Measurements from ENCODE around the gene ABCC1.

Gene ABCC1

DNA sequence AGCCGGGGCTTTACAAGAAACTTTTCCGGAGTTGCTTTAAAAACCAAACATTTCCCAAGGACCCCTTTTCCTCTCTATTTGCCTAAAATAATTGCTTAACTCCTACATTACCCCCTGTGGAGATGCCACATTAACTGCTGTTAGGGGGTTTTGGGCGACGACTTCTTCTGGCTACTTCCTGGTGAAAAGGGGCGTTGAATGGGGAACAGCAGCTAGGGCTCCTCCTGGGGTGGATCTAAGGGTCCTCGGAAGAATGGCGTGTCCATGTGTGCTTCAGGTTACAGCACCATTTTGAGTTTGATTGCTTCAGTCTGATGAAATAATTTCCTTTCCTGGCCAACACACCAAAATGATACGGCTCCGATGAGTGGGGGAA lies 22.0 kb downstream of the ABCC1 start:
- no peaks in the 10 kb centered on the region for H3K9me3 ChIP-seq (ENCODE audit: insufficient read depth, low read depth, low read length)
- no peaks in the 10 kb centered on the region for H3K27me3 ChIP-seq (ENCODE audit: insufficient read depth, low read length, poor library complexity, severe bottlenecking)
- no peak overlapping the region for H3K4me3 ChIP-seq (ENCODE audit: low read length, poor library complexity, severe bottlenecking)
- TF ChIP-seq, protein P1, sequence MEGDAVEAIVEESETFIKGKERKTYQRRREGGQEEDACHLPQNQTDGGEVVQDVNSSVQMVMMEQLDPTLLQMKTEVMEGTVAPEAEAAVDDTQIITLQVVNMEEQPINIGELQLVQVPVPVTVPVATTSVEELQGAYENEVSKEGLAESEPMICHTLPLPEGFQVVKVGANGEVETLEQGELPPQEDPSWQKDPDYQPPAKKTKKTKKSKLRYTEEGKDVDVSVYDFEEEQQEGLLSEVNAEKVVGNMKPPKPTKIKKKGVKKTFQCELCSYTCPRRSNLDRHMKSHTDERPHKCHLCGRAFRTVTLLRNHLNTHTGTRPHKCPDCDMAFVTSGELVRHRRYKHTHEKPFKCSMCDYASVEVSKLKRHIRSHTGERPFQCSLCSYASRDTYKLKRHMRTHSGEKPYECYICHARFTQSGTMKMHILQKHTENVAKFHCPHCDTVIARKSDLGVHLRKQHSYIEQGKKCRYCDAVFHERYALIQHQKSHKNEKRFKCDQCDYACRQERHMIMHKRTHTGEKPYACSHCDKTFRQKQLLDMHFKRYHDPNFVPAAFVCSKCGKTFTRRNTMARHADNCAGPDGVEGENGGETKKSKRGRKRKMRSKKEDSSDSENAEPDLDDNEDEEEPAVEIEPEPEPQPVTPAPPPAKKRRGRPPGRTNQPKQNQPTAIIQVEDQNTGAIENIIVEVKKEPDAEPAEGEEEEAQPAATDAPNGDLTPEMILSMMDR (conservative IDR thresholded peaks at IDR 0.05; ENCODE audit: low read length): no peak
- no peak for TF ChIP-seq EZH2phosphoT487 (IDR thresholded peaks at IDR 0.05; ENCODE audit: borderline replicate concordance)
- H3K4me1 ChIP-seq (ENCODE audit: insufficient read depth, low read length, poor library complexity, severe bottlenecking): no peaks in the 10 kb centered on the region
- peaks cover 95% of the 10 kb centered on the region for H3K79me2 ChIP-seq (ENCODE audit: insufficient read depth, low read length)
- H3K9me2 ChIP-seq (replicated peaks; ENCODE audit: low read depth, low read length): no peaks in the 10 kb centered on the region
- H3K4me2 ChIP-seq (ENCODE audit: low read depth, low read length, poor library complexity, severe bottlenecking): no peak overlapping the region
- H2AFZ ChIP-seq (ENCODE audit: low read length): no peak overlapping the region
- peaks cover 17% of the 10 kb centered on the region for H3K36me3 ChIP-seq (ENCODE audit: insufficient read depth, low read length)
- no peak overlapping the region for H3K9ac ChIP-seq (ENCODE audit: low read depth, low read length, poor library complexity, severe bottlenecking)
- no peaks in the 10 kb centered on the region for H3F3A ChIP-seq (ENCODE audit: low read depth)
- peaks cover 7% of the 10 kb centered on the region for H4K20me1 ChIP-seq (ENCODE audit: insufficient read depth, low read length, poor library complexity, severe bottlenecking)

- no peaks in the 10 kb centered on the region for H3K9me2 ChIP-seq (replicated peaks; ENCODE audit: low read depth, low read length)
- TF ChIP-seq, protein P1 (conservative IDR thresholded peaks at IDR 0.05; ENCODE audit: low read length): no peak
- TF ChIP-seq EZH2phosphoT487 (IDR thresholded peaks at IDR 0.05; ENCODE audit: borderline replicate concordance): no peak
- H4K20me1 ChIP-seq (ENCODE audit: insufficient read depth, low read length, poor library complexity, severe bottlenecking): peaks cover 9% of the 10 kb centered on the region
- no peak overlapping the region for H2AFZ ChIP-seq (ENCODE audit: low read length)
- no peaks in the 10 kb centered on the region for H3F3A ChIP-seq (ENCODE audit: low read depth)
- no peaks in the 10 kb centered on the region for H3K27me3 ChIP-seq (ENCODE audit: insufficient read depth, low read length, poor library complexity, severe bottlenecking)
- H3K9me3 ChIP-seq (ENCODE audit: insufficient read depth, low read depth, low read length): no peaks in the 10 kb centered on the region
- H3K79me2 ChIP-seq (ENCODE audit: insufficient read depth, low read length): peaks cover 95% of the 10 kb centered on the region
- H3K4me3 ChIP-seq (ENCODE audit: low read length, poor library complexity, severe bottlenecking): no peak overlapping the region
- H3K4me2 ChIP-seq (ENCODE audit: low read depth, low read length, poor library complexity, severe bottlenecking): no peak overlapping the region
- peaks cover 20% of the 10 kb centered on the region for H3K36me3 ChIP-seq (ENCODE audit: insufficient read depth, low read length)
- H3K9ac ChIP-seq (ENCODE audit: low read depth, low read length, poor library complexity, severe bottlenecking): no peak overlapping the region
- no peaks in the 10 kb centered on the region for H3K4me1 ChIP-seq (ENCODE audit: insufficient read depth, low read length, poor library complexity, severe bottlenecking)
Observed at GRCh38 chr16:15972046-15972868, 22.8 kb downstream of the ABCC1 start.

DNA sequence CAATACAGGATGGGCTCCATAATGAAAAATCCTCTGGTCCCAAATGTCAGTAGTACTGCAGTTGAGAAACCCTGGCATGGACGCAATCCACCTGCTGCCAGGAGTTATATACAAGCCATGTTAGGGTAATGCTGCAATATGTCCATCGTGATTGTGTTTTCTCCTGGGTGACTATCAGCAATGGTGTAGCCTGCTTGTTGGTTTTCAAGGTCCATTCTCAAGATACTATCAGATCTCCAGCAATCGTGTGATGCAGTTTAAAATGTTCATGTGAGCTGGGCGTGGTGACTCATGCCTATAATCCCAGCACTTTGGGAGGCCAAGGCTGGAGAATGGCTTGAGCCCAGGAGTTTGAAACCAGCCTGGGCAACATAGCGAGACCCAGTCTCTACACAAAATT lies 24.0 kb downstream of the ABCC1 start:
- Histone ChIP-seq H4K20me1 (ENCODE audit: insufficient read depth, low read length, poor library complexity, severe bottlenecking) (peaks cover 9% of the 10 kb centered on the region), H3K9me3 (ENCODE audit: insufficient read depth, low read depth, low read length) (peaks cover 4% of the 10 kb centered on the region; the same call in 1 of the 2 replicates), H3K4me2 (ENCODE audit: low read depth, low read length, poor library complexity, severe bottlenecking) (no peak overlapping the region), H3K4me1 (ENCODE audit: insufficient read depth, low read length, poor library complexity, severe bottlenecking) (no peaks in the 10 kb centered on the region), H3K9ac (ENCODE audit: low read depth, low read length, poor library complexity, severe bottlenecking) (no peak overlapping the region), H3F3A (ENCODE audit: low read depth) (no peaks in the 10 kb centered on the region), H3K9me2 (replicated peaks; ENCODE audit: low read depth, low read length) (no peaks in the 10 kb centered on the region), H3K36me3 (ENCODE audit: insufficient read depth, low read length) (peaks cover 32% of the 10 kb centered on the region), H3K27me3 (ENCODE audit: insufficient read depth, low read length, poor library complexity, severe bottlenecking) (no peaks in the 10 kb centered on the region), H3K4me3 (ENCODE audit: low read length, poor library complexity, severe bottlenecking) (no peak overlapping the region), H3K79me2 (ENCODE audit: insufficient read depth, low read length) (peaks cover 98% of the 10 kb centered on the region), H2AFZ (ENCODE audit: low read length) (no peak overlapping the region)
- TF ChIP-seq EZH2phosphoT487 (IDR thresholded peaks at IDR 0.05; ENCODE audit: borderline replicate concordance): no peak
- TF ChIP-seq, protein P1 (conservative IDR thresholded peaks at IDR 0.05; ENCODE audit: low read length): no peak

Data from Loucy (cell line).